ENCODE data around the gene POLR2A. TPM values are rescaled to one million over a fixed set of nuclear protein-coding genes. Genes with fewer than 3 reads are reported as not detected.
"Not testable (repeated sequence)": the region's sequence is repeated elsewhere in the genome, so short reads cannot be mapped to it uniquely, and the experiment has no call there.

The POLR2A gene
- total RNA-seq, 2 donors from 2014 or later: 42.8 to 56.9 TPM

GRCh38 chr17:7445619-7445968 is 38.6 kb upstream of the POLR2A start:
- DNase-seq (no peak), ATAC-seq (peak; percentile 42 to 56)
- intact Hi-C loops (cut with DNase I): no loop called here

DNA sequence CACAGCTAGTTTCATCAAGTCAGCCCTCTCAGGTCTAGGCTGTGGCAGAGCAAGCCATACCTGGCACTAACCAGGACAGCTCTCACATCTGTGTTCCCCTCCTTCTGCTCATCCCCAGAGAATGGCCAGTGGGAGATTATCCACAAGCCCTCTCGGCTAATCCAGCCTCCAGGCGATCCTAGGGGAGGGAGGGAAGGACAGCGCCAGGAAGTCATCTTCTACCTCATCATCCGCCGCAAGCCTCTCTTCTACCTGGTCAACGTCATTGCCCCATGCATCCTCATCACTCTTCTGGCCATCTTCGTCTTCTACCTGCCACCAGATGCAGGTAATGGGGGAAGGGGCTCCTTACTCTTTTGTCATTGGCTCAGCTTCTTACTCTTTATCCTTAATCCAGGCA is 35.7 kb upstream of the POLR2A start:
- DNase-seq (no peak), ATAC-seq (no peak)
- intact Hi-C loops (cut with DNase I): no loop called here

- intact Hi-C loops (cut with DNase I): no loop called here
- ATAC-seq: no peak
- DNase-seq: no peak
Observed at GRCh38 chr17:7459961-7460545, 24.1 kb upstream of the POLR2A start.

GRCh38 chr17:7460850-7461660 is 23.1 kb upstream of the POLR2A start:
- intact Hi-C loops (cut with DNase I): no loop called here
- no peak for ATAC-seq
- DNase-seq: no peak

- ATAC-seq (no peak), DNase-seq (no peak)
- intact Hi-C loops (cut with DNase I): no loop called here
Observed at GRCh38 chr17:7462474-7463371, 21.4 kb upstream of the POLR2A start.

GRCh38 chr17:7463372-7463846 is 20.8 kb upstream of the POLR2A start:
- no peak for DNase-seq
- no peak for ATAC-seq
- intact Hi-C loops (cut with DNase I): no loop called here

DNA sequence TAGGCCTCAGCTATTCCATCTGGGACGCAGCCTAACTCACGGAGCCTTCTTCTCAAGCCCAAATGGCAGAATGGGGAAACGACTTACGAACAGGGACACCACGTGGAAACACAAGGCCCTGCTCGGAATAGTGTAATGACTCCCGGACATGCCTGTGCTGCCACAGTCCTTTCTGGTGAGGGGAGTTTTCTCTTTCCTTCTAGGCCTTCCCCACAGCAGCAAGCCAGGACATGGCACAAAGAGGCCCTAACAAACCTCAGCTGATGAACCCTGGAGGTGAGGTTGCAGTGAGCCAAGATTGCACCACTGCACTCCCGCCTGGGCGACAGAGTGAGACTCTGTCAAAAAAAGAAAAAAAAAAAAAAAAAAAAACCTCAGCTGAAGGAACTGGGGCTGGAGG is 20.1 kb upstream of the POLR2A start:
- intact Hi-C loops (cut with DNase I): no loop called here
- ATAC-seq: no peak
- DNase-seq: no peak

- intact Hi-C loops (cut with DNase I): no loop called here
- no peak for DNase-seq
Observed at GRCh38 chr17:7465597-7466275, 18.4 kb upstream of the POLR2A start.

GRCh38 chr17:7466318-7466638 is 17.9 kb upstream of the POLR2A start:
- intact Hi-C loops (cut with DNase I): no loop called here
- ATAC-seq: no peak

More at GRCh38 chr17:7465597-7466275, 18.4 kb upstream of the POLR2A start:
- no peak for ATAC-seq

DNA sequence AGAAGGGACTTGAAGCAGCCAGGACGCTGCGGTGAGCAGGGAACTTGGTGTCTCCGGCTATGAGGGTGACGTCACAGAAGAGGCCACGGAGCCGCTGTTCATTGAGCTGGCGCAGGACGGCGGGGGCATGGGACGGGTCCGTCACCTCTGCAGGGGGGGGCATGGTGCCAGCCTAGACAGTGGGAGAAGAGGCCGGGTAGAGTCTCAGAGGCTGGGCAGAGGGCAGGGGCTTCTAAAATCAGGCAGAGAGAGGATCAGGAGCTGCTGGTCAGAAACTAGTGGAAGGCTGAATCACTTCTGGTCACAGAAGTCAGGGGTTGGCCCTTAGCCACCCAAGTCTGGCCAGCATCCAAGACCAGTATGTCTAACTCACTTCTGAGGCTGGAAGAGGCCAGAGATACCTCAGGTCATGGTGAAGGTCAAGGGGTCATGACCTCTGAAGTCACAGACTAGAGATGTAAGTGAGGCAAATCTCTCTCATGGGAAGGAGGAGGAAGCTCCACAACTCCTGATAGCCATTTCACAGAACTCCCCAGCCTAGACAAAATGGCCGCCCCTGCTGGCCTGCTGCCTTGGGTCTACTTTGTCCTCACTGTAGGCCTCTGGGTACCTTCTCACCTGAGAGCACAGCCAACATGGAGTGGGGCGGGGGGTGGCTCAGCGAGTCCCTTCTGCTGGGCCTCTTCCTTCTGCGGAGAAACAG is 17.4 kb upstream of the POLR2A start:
- peak; percentile 36 to 54 for ATAC-seq
- DNase-seq: peak; percentile 81
- intact Hi-C loops (cut with DNase I): no loop called here

More at GRCh38 chr17:7466318-7466638, 17.9 kb upstream of the POLR2A start:
- no peak for DNase-seq

DNA sequence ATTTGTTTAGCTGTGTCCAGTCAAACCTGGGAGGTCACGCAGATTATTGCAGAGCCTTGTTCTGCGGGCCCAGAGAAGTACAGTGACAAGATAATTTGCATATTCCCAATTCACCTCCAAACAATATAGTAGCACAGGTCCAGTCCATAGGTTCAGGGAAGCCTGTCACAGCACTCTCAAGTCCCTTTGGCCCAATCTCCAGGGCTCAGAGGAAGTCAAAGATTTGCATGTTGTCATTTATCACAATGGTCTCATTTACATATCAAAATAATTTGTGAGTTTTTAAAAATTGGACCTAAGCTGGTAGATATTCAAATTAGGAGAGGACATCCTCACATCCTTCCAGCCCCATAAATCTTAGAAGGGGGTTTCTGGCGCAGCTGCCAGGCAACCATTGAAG is 16.7 kb upstream of the POLR2A start:
- no peak for ATAC-seq
- no peak for DNase-seq
- intact Hi-C loops (cut with DNase I): no loop called here

DNA sequence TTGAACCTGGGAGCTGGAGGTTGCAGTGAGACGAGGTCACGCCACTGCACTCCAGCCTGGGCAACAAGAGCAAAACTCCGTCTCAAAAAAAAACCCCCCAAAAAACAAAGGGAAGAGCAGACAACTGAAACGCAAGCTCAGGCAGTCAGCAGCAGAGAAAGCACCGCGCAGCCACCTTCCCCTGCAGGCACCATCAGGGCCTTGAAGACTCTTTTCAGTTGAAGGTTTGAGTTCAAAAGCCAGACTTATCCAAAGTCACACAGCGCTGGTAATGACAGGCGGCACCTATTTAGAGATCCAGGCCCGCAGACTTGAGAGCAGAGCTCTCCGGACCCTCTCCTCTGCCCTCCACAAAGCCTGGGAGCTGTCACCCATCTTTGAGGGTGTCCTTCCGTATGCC is 15.9 kb upstream of the POLR2A start:
- DNase-seq (no peak), ATAC-seq (no peak)
- intact Hi-C loops (cut with DNase I): no loop called here

DNA sequence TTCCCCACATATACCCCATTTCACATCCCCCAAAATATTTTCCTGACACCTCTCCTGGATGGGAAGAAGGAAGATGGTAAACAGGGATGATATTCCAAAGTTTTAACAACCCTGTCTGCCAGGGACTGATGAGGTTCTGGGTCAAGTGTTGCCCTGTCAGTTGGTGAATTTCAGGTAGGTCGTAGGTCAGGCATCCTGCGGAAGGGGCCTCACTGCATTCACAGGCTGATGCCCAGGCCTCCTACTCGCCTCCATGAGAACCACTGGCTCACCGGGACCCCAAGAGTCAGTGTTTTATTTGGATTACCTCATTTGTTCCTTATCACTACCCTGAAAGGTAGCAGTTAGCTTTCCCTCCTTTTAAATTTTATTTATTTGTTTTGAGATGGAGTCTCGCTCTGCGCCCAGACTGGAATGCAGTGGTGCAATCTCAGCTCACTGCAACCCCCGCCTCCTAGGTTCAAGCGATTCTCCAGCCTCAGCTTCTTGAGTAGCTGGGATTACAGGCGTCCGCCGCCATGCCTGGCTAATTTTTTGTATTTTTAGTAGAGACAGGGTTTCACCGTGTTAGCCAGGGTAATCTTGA is 15.3 kb upstream of the POLR2A start:
- intact Hi-C loops (cut with DNase I): no loop called here
- DNase-seq (no peak), ATAC-seq (no peak)

DNA sequence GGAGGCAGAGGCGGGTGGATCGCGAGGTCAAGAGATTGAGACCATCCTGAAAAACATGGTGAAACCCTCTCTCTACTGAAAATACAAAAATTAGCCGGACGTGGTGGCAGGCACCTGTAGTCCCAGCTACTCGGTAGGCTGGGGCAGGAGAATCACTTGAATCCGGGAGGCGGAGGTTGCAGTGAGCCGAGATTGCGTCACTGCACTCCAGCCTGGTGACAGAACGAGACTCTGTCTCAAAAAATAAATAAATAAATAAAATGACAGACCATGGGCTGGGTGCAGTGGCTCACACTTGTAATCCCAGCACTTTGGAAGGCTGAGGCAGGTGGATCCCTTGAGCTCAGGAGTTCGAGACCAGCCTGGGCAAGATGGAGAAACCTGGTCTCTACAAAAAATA is 14.3 kb upstream of the POLR2A start:
- ATAC-seq; DNase-seq; intact Hi-C loops (cut with DNase I): not testable (repeated sequence)

DNA sequence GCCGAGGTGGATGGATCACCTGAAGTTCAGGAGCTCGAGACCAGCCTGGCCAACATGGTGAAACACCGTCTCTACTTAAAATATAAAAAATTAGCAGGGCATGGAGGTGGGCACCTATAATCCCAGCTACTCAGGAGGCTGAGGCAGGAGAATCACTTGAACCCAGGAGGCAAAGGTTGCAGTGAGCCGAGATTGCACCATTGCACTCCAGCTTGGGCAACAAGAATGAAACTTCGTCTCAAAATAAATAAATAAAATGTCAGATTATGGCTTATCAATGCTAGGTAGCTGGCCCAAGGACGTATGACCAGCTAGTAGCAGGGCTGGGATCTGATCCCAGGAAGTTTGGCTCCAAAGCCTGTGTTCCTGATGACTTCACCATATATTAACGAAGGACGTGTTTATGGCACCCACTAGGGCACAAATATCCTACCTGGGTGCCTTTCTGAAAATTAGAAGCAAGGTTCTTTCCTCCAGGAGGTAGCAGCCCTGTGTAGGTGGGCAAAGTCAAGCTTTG is 13.7 kb upstream of the POLR2A start:
- intact Hi-C loops (cut with DNase I); ATAC-seq; DNase-seq: not testable (repeated sequence)

DNA sequence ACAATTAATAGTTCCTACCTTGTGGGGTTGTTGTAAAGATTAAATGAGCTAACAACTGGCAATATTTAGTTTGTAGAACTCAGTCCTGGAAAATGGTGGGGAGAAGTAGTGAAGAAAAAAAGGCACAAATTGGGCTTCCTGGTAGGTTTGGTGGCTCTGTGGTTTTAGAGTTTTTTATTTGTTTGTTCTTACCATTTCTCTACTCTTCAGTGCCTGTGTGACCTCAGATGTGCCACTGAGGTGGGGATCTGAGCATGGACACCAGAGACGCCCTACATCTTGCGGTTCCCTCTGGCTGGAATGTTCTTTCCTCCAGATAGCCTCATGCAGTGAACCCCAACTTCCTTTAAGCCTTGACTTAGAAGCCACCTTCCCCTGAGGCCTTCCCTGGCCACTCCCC is 12.4 kb upstream of the POLR2A start:
- no peak for DNase-seq
- intact Hi-C loops (cut with DNase I): no loop called here
- no peak for ATAC-seq

- intact Hi-C loops (cut with DNase I); DNase-seq; ATAC-seq: not testable (repeated sequence)
Observed at GRCh38 chr17:7474767-7475166, 9.4 kb upstream of the POLR2A start.

GRCh38 chr17:7475764-7476422 is 8.3 kb upstream of the POLR2A start:
- ATAC-seq: peak; percentile 19 to 37
- intact Hi-C loops (cut with DNase I): no loop called here
- DNase-seq: peak; percentile 73
